CD14-positive monocyte (primary cell): ENCODE data around the gene ALG14. TPM values are rescaled to one million over a fixed set of nuclear protein-coding genes. Genes with fewer than 3 reads are reported as not detected.

Experiments used
- DNase-seq, 3 donors: peaks; one replicate each; pipeline ENCODE4 v3.0.0-alpha.2; 2011 to 2022
- H2AFZ ChIP-seq: 2 replicates; pipeline ENCODE4 v1.6.0; 2012; ENCODE audit warnings: mild to moderate bottlenecking, low read depth, low read length, inconsistent platforms; ENCODE audit not compliant: insufficient read depth, poor library complexity, severe bottlenecking
- H3K27ac ChIP-seq, 2 donors: 1 replicate in 1 of 2; 2 replicates in 1 of 2; pipeline ENCODE4 v1.5.1; 2012 to 2013; ENCODE audit warnings: low read length in 2 of 2, control low read depth in 1 of 2, inconsistent platforms in 1 of 2, low read depth in 1 of 2, mild to moderate bottlenecking in 1 of 2
- H3K27me3 ChIP-seq, 2 donors: one replicate each; pipeline versions ENCODE4 v1.6.0 to v1.6.1; 2011 to 2013; ENCODE audit warnings: low read length in 2 of 2; ENCODE audit not compliant: control insufficient read depth in 2 of 2, insufficient read depth in 2 of 2
- H3K36me3 ChIP-seq, 2 donors: replicated peaks in 1 of 2; 1 replicate in 1 of 2; 2 replicates in 1 of 2; pipeline versions ENCODE4 v1.5.1 to v1.6.1; 2012 to 2013; ENCODE audit warnings: low read length in 2 of 2, control low read depth in 1 of 2, inconsistent platforms in 1 of 2, mild to moderate bottlenecking in 1 of 2; ENCODE audit not compliant: insufficient read depth in 2 of 2, control insufficient read depth in 1 of 2
- H3K4me1 ChIP-seq, 2 donors: 1 replicate in 1 of 2; 2 replicates in 1 of 2; pipeline versions ENCODE4 v1.5.1 to v1.6.1; 2012 to 2013; ENCODE audit warnings: low read length in 2 of 2, control low read depth in 1 of 2, inconsistent platforms in 1 of 2, mild to moderate bottlenecking in 1 of 2, moderate library complexity in 1 of 2; ENCODE audit not compliant: insufficient read depth in 2 of 2, control insufficient read depth in 1 of 2
- H3K4me2 ChIP-seq: replicated peaks from 2 replicates; pipeline ENCODE3; 2012; ENCODE audit warnings: low read length, moderate library complexity, mild to moderate bottlenecking; ENCODE audit not compliant: poor library complexity, severe bottlenecking; ENCODE audit errors: extremely low read depth
- H3K4me3 ChIP-seq, 3 experiments: fragments of 200-600 bp in 1 of 3; sonication (generic) in 1 of 3; replicated peaks in 1 of 3; 1 replicate in 2 of 3; 2 replicates in 1 of 3; pipeline ENCODE4 v1.5.1; 2011 to 2013; ENCODE audit warnings: low read length in 3 of 3, mild to moderate bottlenecking in 3 of 3, control low read depth in 2 of 3, low read depth in 2 of 3, inconsistent platforms in 1 of 3, moderate library complexity in 1 of 3
- H3K79me2 ChIP-seq: 2 replicates; pipeline ENCODE4 v1.6.0; 2012; ENCODE audit warnings: mild to moderate bottlenecking, control low read depth, inconsistent platforms, low read length, moderate library complexity; ENCODE audit not compliant: insufficient read depth
- H3K9ac ChIP-seq: 2 replicates; pipeline ENCODE4 v1.6.0; 2017; ENCODE audit warnings: low read length, mild to moderate bottlenecking; ENCODE audit not compliant: insufficient read depth, poor library complexity, severe bottlenecking
- H3K9me3 ChIP-seq, 2 donors: replicated peaks in 1 of 2; 1 replicate in 1 of 2; 2 replicates in 1 of 2; pipeline versions ENCODE4 v1.5.1 to v1.6.1; 2012 to 2013; ENCODE audit warnings: low read length in 2 of 2, control low read depth in 1 of 2; ENCODE audit not compliant: control insufficient read depth in 1 of 2, insufficient read depth in 1 of 2
- H4K20me1 ChIP-seq: 2 replicates; pipeline ENCODE4 v1.6.0; 2012; ENCODE audit warnings: mild to moderate bottlenecking, low read length, control low read depth, moderate library complexity; ENCODE audit not compliant: insufficient read depth
- H3K27ac Mint-ChIP-seq, 7 donors: one replicate each; pipeline ENCODE4 v1.8.0; 2020; ENCODE audit warnings: mild to moderate bottlenecking in 7 of 7, mixed read lengths in 7 of 7, moderate library complexity in 6 of 7, inconsistent platforms in 2 of 7
- H3K27me3 Mint-ChIP-seq, 3 donors: one replicate each; pipeline ENCODE4 v1.8.0; 2021 to 2022; ENCODE audit warnings: low read depth in 3 of 3, mild to moderate bottlenecking in 3 of 3, mixed read lengths in 3 of 3, moderate library complexity in 3 of 3, inconsistent platforms in 1 of 3
- H3K36me3 Mint-ChIP-seq, 2 donors: one replicate each; pipeline ENCODE4 v1.8.0; 2020; ENCODE audit warnings: mixed read lengths in 2 of 2, inconsistent platforms in 1 of 2, mild to moderate bottlenecking in 1 of 2
- H3K4me1 Mint-ChIP-seq: one replicate; pipeline ENCODE4 v1.8.0; 2020; ENCODE audit warnings: mild to moderate bottlenecking, mixed read lengths
- H3K4me3 Mint-ChIP-seq, 2 donors: one replicate each; pipeline ENCODE4 v1.8.0; 2020; ENCODE audit warnings: mild to moderate bottlenecking in 2 of 2, mixed read lengths in 2 of 2, moderate library complexity in 1 of 2
- H3K9me3 Mint-ChIP-seq, 7 donors: one replicate each; pipeline ENCODE4 v1.8.0; 2020 to 2022; ENCODE audit warnings: mixed read lengths in 7 of 7, mild to moderate bottlenecking in 6 of 7, moderate library complexity in 6 of 7, inconsistent platforms in 2 of 7
- WGBS: methylation state at CpG from one replicate; pipeline ENCODE4 v1.1.5; 2013; ENCODE audit warnings: missing lambda C conversion rate; ENCODE audit not compliant: insufficient coverage; 5-methylcytosine and 5-hydroxymethylcytosine counted together
- intact Hi-C, 2 donors: fragments of 100-400 bp; cut with micrococcal nuclease; formaldehyde crosslinking; loops; one replicate each; pipeline versions ENCODE4 v1.15.0 to v1.15.1; 2023
- polyA plus RNA-seq, 3 donors: library from polyadenylated mRNA; depleted of rRNA in 1 of 3; unstranded in 2 of 3; stranded (reverse) in 1 of 3; fragments of 300-500 nt in 2 of 3; fragments of >200 nt in 1 of 3; fragmentation: Illumina TruSeq in 2 of 3; gene quantifications; 1 replicate in 2 of 3; 2 replicates in 1 of 3; pipeline ENCODE4 v1.2.3, GENCODE V29; 2012 to 2021
- TF ChIP-seq, protein P1 (sequence below): fragments of 200-600 bp; IDR thresholded peaks from one replicate; pipeline ENCODE4 v1.8.0; 2022; ENCODE audit warnings: antibody characterized with exemption, mild to moderate bottlenecking

The ALG14 gene
- polyA plus RNA-seq, 3 donors, result 0.27 to 5.5 (median 4.4) TPM

DNA sequence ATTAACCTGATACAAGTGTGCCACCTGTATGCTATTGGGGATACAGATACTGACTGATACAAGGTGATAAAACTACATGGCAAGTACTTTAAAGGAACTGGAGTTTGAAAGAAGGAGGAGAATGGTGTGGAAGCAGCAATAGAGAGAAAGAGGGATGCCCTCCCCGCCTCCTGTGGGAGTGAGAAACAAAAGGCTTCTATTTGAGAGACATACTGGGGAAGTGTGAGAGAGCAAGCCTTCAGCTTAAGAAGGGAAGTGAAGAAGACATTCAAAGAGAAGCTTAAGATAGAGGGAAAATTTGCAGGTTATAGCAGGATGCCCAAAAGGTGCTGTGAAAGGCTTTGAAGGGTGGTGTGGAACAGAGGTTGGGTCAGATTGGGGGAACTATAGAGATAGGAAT is 7.7 kb upstream of the ALG14 start:
- Histone ChIP-seq H3K4me1 (no peaks in the 10 kb centered on the region), H3K9me3 (no peaks in the 10 kb centered on the region), H3K4me3 (no peak overlapping the region), H3K9ac (no peak overlapping the region), H3K4me2 (no peak overlapping the region), H2AFZ (no peak overlapping the region), H3K27ac (no peak overlapping the region), H3K36me3 (no peaks in the 10 kb centered on the region), H4K20me1 (no peaks in the 10 kb centered on the region), H3K79me2 (no peaks in the 10 kb centered on the region), H3K27me3 (peaks cover 13 to 19% of the 10 kb centered on the region in 2 donors)
- H3K4me1 Mint-ChIP-seq, result no peaks in the 10 kb centered on the region
- H3K27me3 Mint-ChIP-seq, result peaks cover 5 to 16% (median 10%) of the 10 kb centered on the region in 3 donors
- no peak for DNase-seq
- H3K4me3 Mint-ChIP-seq, result no peak overlapping the region
- intact Hi-C loops, result no loop called here
- no peaks in the 10 kb centered on the region for H3K36me3 Mint-ChIP-seq
- WGBS, result 80% methylated on average over 1 of the region's 1 CpG
- no peaks in the 10 kb centered on the region for H3K9me3 Mint-ChIP-seq
- TF ChIP-seq, protein P1, sequence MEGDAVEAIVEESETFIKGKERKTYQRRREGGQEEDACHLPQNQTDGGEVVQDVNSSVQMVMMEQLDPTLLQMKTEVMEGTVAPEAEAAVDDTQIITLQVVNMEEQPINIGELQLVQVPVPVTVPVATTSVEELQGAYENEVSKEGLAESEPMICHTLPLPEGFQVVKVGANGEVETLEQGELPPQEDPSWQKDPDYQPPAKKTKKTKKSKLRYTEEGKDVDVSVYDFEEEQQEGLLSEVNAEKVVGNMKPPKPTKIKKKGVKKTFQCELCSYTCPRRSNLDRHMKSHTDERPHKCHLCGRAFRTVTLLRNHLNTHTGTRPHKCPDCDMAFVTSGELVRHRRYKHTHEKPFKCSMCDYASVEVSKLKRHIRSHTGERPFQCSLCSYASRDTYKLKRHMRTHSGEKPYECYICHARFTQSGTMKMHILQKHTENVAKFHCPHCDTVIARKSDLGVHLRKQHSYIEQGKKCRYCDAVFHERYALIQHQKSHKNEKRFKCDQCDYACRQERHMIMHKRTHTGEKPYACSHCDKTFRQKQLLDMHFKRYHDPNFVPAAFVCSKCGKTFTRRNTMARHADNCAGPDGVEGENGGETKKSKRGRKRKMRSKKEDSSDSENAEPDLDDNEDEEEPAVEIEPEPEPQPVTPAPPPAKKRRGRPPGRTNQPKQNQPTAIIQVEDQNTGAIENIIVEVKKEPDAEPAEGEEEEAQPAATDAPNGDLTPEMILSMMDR, result no peak
- no peak overlapping the region for H3K27ac Mint-ChIP-seq

DNA sequence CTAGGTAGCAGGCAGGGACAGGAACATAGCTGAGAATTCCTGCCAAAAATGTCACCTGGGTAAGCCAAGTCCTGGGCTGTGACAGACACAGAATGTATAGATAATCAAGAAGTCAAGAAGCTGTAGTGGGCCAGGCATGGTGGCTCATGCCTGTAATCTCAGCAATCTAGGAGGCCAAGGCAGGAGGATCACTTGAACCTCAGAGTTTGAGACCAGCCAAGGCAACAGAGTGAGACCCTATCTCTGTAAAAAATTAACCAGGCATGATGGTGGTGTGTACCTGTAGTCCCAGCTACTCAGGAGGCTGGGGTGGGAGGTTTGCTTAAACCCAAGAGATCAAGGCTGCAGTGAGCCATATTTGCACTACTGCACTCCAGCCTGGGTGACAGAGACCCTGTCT is 3.3 kb upstream of the ALG14 start:
- DNase-seq, result no peak
- Histone ChIP-seq H2AFZ (no peak overlapping the region), H3K79me2 (no peaks in the 10 kb centered on the region), H3K9ac (no peak overlapping the region), H3K27ac (no peak overlapping the region), H3K4me2 (no peak overlapping the region), H3K36me3 (no peaks in the 10 kb centered on the region), H3K4me3 (no peak overlapping the region), H3K4me1 (peaks cover 11 to 13% of the 10 kb centered on the region in 2 donors), H4K20me1 (no peaks in the 10 kb centered on the region), H3K9me3 (no peaks in the 10 kb centered on the region), H3K27me3 (peaks cover 9 to 18% of the 10 kb centered on the region in 2 donors)
- Mint-ChIP-seq H3K36me3 (peaks cover 0 to 2% of the 10 kb centered on the region in 2 donors), H3K4me3 (no peak overlapping the region), H3K9me3 (no peaks in the 10 kb centered on the region), H3K27me3 (peaks cover 5 to 11% (median 6%) of the 10 kb centered on the region in 3 donors), H3K27ac (no peak overlapping the region), H3K4me1 (peaks cover 12% of the 10 kb centered on the region)
- intact Hi-C loops, result loop anchor here in 1 of 2 donors (10.0 kb wide), 1 partner anchor 159 kb away; the partner anchor contains the start of gene RWDD3
- TF ChIP-seq, protein P1, result no peak
